IMR-90 (cell line): Measurements from ENCODE around the gene FARP1. TPM values are rescaled to one million over a fixed set of nuclear protein-coding genes. Genes with fewer than 3 reads are reported as not detected.
"Not testable (repeated sequence)": the region's sequence is repeated elsewhere in the genome, so short reads cannot be mapped to it uniquely, and the experiment has no call there.

Source experiments
- ATAC-seq: fragments of 200-7000 bp; cut with Tn5 transposase; 2 replicates; pipeline ENCODE4 v1.9.1; 2020; ENCODE audit warnings: low read depth, mild to moderate bottlenecking, moderate library complexity
- BruUV-seq: library from RNA; stranded (reverse); fragments of 400-500 nt; replicated peaks from 2 replicates; lab custom pipeline; 2021; lab: Mats Ljungman, UMichigan
- CTCF ChIA-PET: fragments of 300-600 bp; formaldehyde crosslinking; extraction: SDS; loops from one replicate; lab custom pipeline; 2021; ENCODE audit warnings: antibody characterized with exemption; lab: Yijun Ruan, JAX
- POLR2A ChIA-PET: fragments of 300-600 bp; sonication (Branson Sonifier 250); formaldehyde crosslinking; loops from one replicate; lab custom pipeline; 2022; ENCODE audit warnings: antibody characterized with exemption; ENCODE audit not compliant: unreplicated experiment; lab: Charles Lee
- DNase-seq: peaks from one replicate; pipeline ENCODE4 v3.0.0; 2013
- H2AFZ ChIP-seq: replicated peaks from 2 replicates; pipeline ENCODE3; 2013; ENCODE audit warnings: low read length, mild to moderate bottlenecking; ENCODE audit not compliant: poor library complexity
- H2AK5ac ChIP-seq: 2 replicates; pipeline ENCODE4 v1.6.1; 2013; ENCODE audit warnings: low read depth, low read length, inconsistent platforms
- H2AK9ac ChIP-seq: replicated peaks from 2 replicates; pipeline ENCODE3; 2013; ENCODE audit warnings: mild to moderate bottlenecking, low read depth, low read length, moderate library complexity; ENCODE audit not compliant: poor library complexity
- H2BK120ac ChIP-seq: 2 replicates; pipeline ENCODE4 v1.6.1; 2013; ENCODE audit warnings: low read depth, low read length, inconsistent platforms
- H2BK15ac ChIP-seq: 3 replicates; pipeline ENCODE4 v1.6.1; 2013; ENCODE audit warnings: low read depth, low read length, inconsistent platforms
- H2BK20ac ChIP-seq: 2 replicates; pipeline ENCODE4 v1.6.1; 2013; ENCODE audit warnings: low read depth, mild to moderate bottlenecking, inconsistent platforms, low read length, moderate library complexity
- H2BK5ac ChIP-seq: 2 replicates; pipeline ENCODE4 v1.6.1; 2013; ENCODE audit warnings: mild to moderate bottlenecking, low read depth, low read length, inconsistent platforms; ENCODE audit not compliant: poor library complexity, severe bottlenecking
- H3K14ac ChIP-seq: replicated peaks from 2 replicates; pipeline ENCODE4 v1.6.1; 2013; ENCODE audit warnings: low read depth, low read length, inconsistent platforms
- H3K18ac ChIP-seq: 2 replicates; pipeline ENCODE4 v1.6.1; 2013; ENCODE audit warnings: low read depth, low read length, control low read depth
- H3K23ac ChIP-seq: 2 replicates; pipeline ENCODE4 v1.6.1; 2013; ENCODE audit warnings: low read depth, low read length, inconsistent platforms
- H3K27ac ChIP-seq: 2 replicates; pipeline ENCODE4 v1.5.1; 2013; ENCODE audit warnings: mild to moderate bottlenecking, control low read depth, low read length; ENCODE audit not compliant: insufficient read depth
- H3K27me3 ChIP-seq: 2 replicates; pipeline ENCODE4 v1.6.1; 2013; ENCODE audit warnings: low read length; ENCODE audit not compliant: control insufficient read depth, insufficient read depth
- H3K36me3 ChIP-seq: 2 replicates; pipeline ENCODE4 v1.6.1; 2013; ENCODE audit warnings: low read length, mixed read lengths; ENCODE audit not compliant: control insufficient read depth, insufficient read depth
- H3K4ac ChIP-seq: 2 replicates; pipeline ENCODE4 v1.6.1; 2013; ENCODE audit warnings: low read depth, low read length, inconsistent platforms
- H3K4me1 ChIP-seq: 2 replicates; pipeline ENCODE4 v1.6.1; 2013; ENCODE audit warnings: low read length, mixed read lengths; ENCODE audit not compliant: control insufficient read depth, insufficient read depth
- H3K4me2 ChIP-seq: 2 replicates; pipeline ENCODE4 v1.6.1; 2013; ENCODE audit warnings: low read depth, mild to moderate bottlenecking, control low read depth, low read length, moderate library complexity
- H3K4me3 ChIP-seq: 2 replicates; pipeline ENCODE4 v1.5.1; 2013; ENCODE audit warnings: low read depth, mild to moderate bottlenecking, control low read depth, low read length, moderate library complexity; ENCODE audit not compliant: insufficient read depth
- H3K56ac ChIP-seq: 2 replicates; pipeline ENCODE4 v1.6.1; 2013; ENCODE audit warnings: low read length, inconsistent platforms; ENCODE audit not compliant: insufficient read depth; ENCODE audit errors: extremely low read depth
- H3K79me1 ChIP-seq, 2 experiments: 2 replicates each; pipeline ENCODE4 v1.6.1; 2013; ENCODE audit warnings: low read length in 2 of 2, inconsistent platforms in 1 of 2, low read depth in 1 of 2
- H3K9ac ChIP-seq: 2 replicates; pipeline ENCODE4 v1.6.1; 2013; ENCODE audit warnings: low read depth, low read length, control low read depth
- H3K9me1 ChIP-seq: 2 replicates; pipeline ENCODE4 v1.6.1; 2013; ENCODE audit warnings: low read length, inconsistent platforms; ENCODE audit not compliant: insufficient read depth
- H3K9me3 ChIP-seq: 2 replicates; pipeline ENCODE4 v1.6.1; 2013; ENCODE audit warnings: low read length; ENCODE audit not compliant: control insufficient read depth, insufficient read depth
- H4K20me1 ChIP-seq: 2 replicates; pipeline ENCODE4 v1.6.1; 2013; ENCODE audit warnings: low read length, inconsistent platforms; ENCODE audit not compliant: insufficient read depth
- H4K5ac ChIP-seq: 2 replicates; pipeline ENCODE4 v1.6.1; 2013; ENCODE audit warnings: mild to moderate bottlenecking, low read depth, low read length, control low read depth
- H4K8ac ChIP-seq, 2 experiments: 2 replicates each; pipeline ENCODE4 v1.6.1; 2013; ENCODE audit warnings: low read depth in 2 of 2, low read length in 2 of 2, control low read depth in 1 of 2, inconsistent platforms in 1 of 2
- H4K91ac ChIP-seq: 2 replicates; pipeline ENCODE4 v1.6.1; 2013; ENCODE audit warnings: low read depth, low read length, inconsistent platforms; ENCODE audit not compliant: insufficient read depth
- BHLHE40 ChIP-seq: fragments of 150-350 bp; IDR thresholded peaks from 2 replicates; pipeline ENCODE4 v1.6.1; 2016; ENCODE audit warnings: mild to moderate bottlenecking, low read depth, low read length
- FOS ChIP-seq: fragments of 150-350 bp; IDR thresholded peaks from 2 replicates; pipeline ENCODE4 v1.6.1; 2016; ENCODE audit warnings: low read depth, low read length
- MAFK ChIP-seq: IDR thresholded peaks from 2 replicates; pipeline ENCODE4 v1.6.1; 2012; ENCODE audit warnings: low read depth, low read length, improper control_type of control experiment
- WGBS, 2 experiments: methylation state at CpG; one replicate each; pipeline versions ENCODE4 v1.1.5 to v1.1.7; 2013; ENCODE audit warnings: missing lambda C conversion rate in 2 of 2; ENCODE audit not compliant: insufficient read length in 1 of 2; ENCODE audit errors: extremely low coverage in 2 of 2; 5-methylcytosine and 5-hydroxymethylcytosine counted together
- dilution Hi-C: fragments of 300-500 bp; cut with HindIII; formaldehyde crosslinking; loops from one replicate; pipeline ENCODE4 v1.14.3; 2018; ENCODE audit warnings: low sequenced_read_pairs; ENCODE audit not compliant: unreplicated experiment
- in situ Hi-C: fragments of 300-500 bp; cut with MboI; formaldehyde crosslinking; loops from 3 replicates; pipeline ENCODE4 v1.14.3; 2019; ENCODE audit warnings: low sequenced_read_pairs, inconsistent platforms, mixed read lengths
- intact Hi-C: fragments of 100-400 bp; cut with micrococcal nuclease; formaldehyde crosslinking; loops from 2 replicates; pipeline ENCODE4 v1.10.0; 2022
- polyA plus RNA-seq, 3 experiments: library from polyadenylated mRNA; depleted of rRNA; stranded (reverse); fragments of >200 nt; gene quantifications; 2 replicates each; pipeline ENCODE4 v1.2.3, GENCODE V29; 2012; ENCODE audit warnings: low replicate concordance in 1 of 3
- total RNA-seq: library from RNA; depleted of rRNA; stranded (reverse); fragments of >200 nt; gene quantifications from 2 replicates; pipeline ENCODE4 v1.2.3, GENCODE V29; 2012

The FARP1 gene
- total and polyA plus RNA-seq, 2 of the 4 experiments (the other 2 are of a cell fraction) = 39.6 to 57.0 TPM

- no peak overlapping the region for H3K4me2 ChIP-seq
Measured at GRCh38 chr13:98270819-98271218, 127.9 kb downstream of the FARP1 start.

GRCh38 chr13:98271646-98272045 lies 128.8 kb downstream of the FARP1 start:
- dilution Hi-C loops, BruUV-seq, CTCF ChIA-PET, H3K23ac ChIP-seq, H3K27ac ChIP-seq, intact Hi-C loops, H2BK20ac ChIP-seq, H3K56ac ChIP-seq, H2BK120ac ChIP-seq, H4K8ac ChIP-seq, H3K9me3 ChIP-seq, POLR2A ChIA-PET, in situ Hi-C loops, H4K91ac ChIP-seq, H4K5ac ChIP-seq, ATAC-seq, H3K4me3 ChIP-seq, H2AK5ac ChIP-seq, H2BK5ac ChIP-seq, H3K18ac ChIP-seq, H3K4me2 ChIP-seq, H3K14ac ChIP-seq, H2AK9ac ChIP-seq, H3K36me3 ChIP-seq, H3K9ac ChIP-seq, DNase-seq, H2AFZ ChIP-seq, H3K4ac ChIP-seq, H3K27me3 ChIP-seq, H2BK15ac ChIP-seq: not testable (repeated sequence)
- H3K79me1 ChIP-seq = peaks cover 39 to 88% of the 10 kb centered on the region in 2 experiments
- peaks cover 23% of the 10 kb centered on the region for H3K9me1 ChIP-seq
- peaks cover 26% of the 10 kb centered on the region for H4K20me1 ChIP-seq
- no CpG with 5 or more reads among the region's 3 CpGs for WGBS, 2 experiments
- peaks cover 34% of the 10 kb centered on the region for H3K4me1 ChIP-seq

More at GRCh38 chr13:98270819-98271218, 127.9 kb downstream of the FARP1 start:
- DNase-seq = peak; percentile 17
- H3K4me1 ChIP-seq = peaks cover 35% of the 10 kb centered on the region
- no peak overlapping the region for H2AFZ ChIP-seq
- no peak overlapping the region; the same call in 1 of the 2 replicates for H3K14ac ChIP-seq
- H4K5ac ChIP-seq = no peak overlapping the region
- no peak overlapping the region for H3K56ac ChIP-seq
- TF ChIP-seq BHLHE40 (no peak), FOS (no peak), MAFK (peak; percentile 31)
- no peaks in the 10 kb centered on the region for H3K9me3 ChIP-seq
- no peak overlapping the region for H3K23ac ChIP-seq
- no peak overlapping the region for H3K4ac ChIP-seq
- no peak overlapping the region for H4K91ac ChIP-seq
- H2BK120ac ChIP-seq = no peak overlapping the region
- no peak overlapping the region; the same call in 1 of the 2 replicates for H2AK5ac ChIP-seq
- peaks cover 42 to 90% of the 10 kb centered on the region in 2 experiments for H3K79me1 ChIP-seq
- H2BK15ac ChIP-seq = no peak overlapping the region
- no peak overlapping the region for H2AK9ac ChIP-seq
- intact Hi-C loops (no loop called here), dilution Hi-C loops (no loop called here), in situ Hi-C loops (no loop called here)
- no peak overlapping the region for H4K8ac ChIP-seq
- H4K20me1 ChIP-seq = peaks cover 31% of the 10 kb centered on the region
- ChIA-PET POLR2A (interaction anchor here (0.7 kb wide), 1 partner anchor 29 kb away, joined by 3 read pairs; no protein-coding TSS in a partner anchor), CTCF (no interaction called here)
- peaks cover 28% of the 10 kb centered on the region for H3K9me1 ChIP-seq
- H3K27ac ChIP-seq = no peak overlapping the region
- ATAC-seq = no peak
- no TSS peak for BruUV-seq
- WGBS, 2 experiments = 80% methylated on average over 6 of the region's 9 CpGs; no CpG with 5 or more reads in 1 of the 2 experiments
- no peaks in the 10 kb centered on the region for H3K27me3 ChIP-seq
- no peak overlapping the region for H2BK5ac ChIP-seq
- H3K18ac ChIP-seq = no peak overlapping the region
- no peak overlapping the region; the same call in 1 of the 2 replicates for H2BK20ac ChIP-seq
- H3K36me3 ChIP-seq = peaks cover 3% of the 10 kb centered on the region; the same call in 1 of the 2 replicates
- H3K9ac ChIP-seq = no peak overlapping the region
- no peak overlapping the region for H3K4me3 ChIP-seq
